ENCODE data around the gene POU2F3.

The POU2F3 gene

DNA sequence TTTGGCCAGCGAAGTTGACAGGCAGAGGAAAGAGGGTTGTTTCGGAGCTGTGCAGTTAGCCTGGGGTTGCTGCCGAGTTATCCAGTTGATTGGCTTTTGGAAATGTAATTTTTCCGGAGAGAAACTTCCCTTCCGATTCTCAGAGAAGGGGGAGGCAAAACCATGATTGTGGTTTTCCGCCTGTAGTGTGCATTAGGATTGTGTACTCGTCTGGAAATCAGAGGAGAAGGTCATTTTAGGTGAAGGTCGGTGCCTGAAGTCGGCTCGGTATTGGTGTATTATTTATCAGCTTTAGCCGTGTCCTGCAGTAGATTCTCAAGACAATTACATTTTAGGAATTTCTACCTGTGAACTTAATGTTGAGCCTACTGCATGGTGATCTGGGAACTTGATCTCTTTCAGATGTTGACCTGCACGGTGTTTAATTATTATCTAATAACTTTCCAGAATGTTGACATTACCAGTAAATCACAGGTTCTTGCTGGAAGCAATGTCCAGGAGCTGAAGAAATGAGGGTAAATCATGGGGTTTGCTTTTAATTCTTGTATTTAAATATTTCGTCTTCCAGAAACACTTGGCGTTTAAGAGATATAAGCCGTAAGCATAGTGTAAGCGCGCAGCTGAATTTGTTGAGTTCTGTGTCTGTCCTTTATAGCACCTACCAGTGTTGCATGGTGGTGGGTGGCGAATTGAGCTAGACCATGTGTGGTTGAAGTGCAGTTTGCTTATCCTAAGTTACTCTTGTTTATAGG, 97.6 kb downstream of the POU2F3 start:
- FAIRE-seq = no peak
- DNase-seq (ENCODE audit: low spot score) = no peak

DNA sequence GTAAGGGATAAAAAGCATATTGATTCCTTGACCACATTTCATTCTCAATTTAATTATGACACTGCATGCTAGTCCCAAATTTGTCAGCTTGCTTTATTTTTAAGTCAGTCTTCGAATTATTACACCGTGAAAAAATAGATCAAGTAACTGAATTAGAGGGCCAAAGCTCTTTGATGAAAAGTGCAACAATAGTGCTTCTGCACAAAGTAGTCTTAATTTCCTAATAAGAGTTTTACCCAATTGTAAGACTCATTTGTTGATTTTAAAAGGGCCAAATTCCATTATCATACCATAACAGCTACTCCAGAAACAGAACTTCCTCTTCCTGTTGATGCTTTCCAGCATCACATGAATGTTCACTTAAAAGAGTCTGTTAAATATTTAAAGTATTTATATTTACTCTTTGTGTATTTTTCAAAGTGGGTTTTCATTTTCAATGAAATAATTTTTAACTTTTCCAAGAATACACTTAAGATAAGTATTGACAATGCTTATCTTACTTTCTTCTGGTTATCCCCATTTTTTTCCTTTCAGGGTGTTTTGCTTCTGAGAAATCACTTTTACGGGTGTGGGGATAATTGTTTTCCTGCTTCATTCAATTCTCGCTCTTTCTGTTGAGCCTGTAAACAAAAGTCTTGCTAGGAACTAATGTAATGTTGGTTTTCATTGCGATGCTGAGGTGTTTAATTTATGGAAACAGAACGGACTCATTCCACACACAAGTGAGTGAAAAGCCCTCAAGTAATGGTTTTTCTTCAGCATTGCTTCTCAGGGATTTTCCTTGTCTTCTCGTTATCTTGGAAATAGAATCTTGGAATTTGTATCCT, 98.4 kb downstream of the POU2F3 start:
- DNase-seq (ENCODE audit: low spot score) (no peak), FAIRE-seq (no peak)

DNA sequence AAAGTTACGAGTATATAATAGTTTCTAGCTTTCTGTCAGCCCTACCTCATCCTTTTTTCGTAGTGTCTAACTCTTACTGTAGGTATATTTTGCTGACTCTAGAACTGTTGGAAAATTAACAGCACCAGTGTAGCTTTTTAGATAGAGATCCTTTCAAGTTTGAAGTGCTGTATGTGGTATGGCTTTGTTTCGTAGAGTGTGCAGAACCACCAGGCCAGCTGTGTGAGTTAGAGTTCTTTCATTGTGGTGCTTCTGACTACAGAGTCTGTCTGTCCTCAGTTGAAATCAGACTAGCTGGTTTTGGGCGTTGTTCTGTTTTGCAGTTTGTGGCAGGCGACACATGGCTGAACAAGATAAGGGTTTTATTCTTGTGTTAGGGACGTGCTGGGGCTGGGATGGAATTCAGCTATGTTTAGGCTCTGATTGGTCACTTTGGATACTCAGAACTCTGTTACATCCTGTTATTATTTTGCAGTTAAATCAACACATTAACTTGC, 99.5 kb downstream of the POU2F3 start:
- no peak for FAIRE-seq

DNA sequence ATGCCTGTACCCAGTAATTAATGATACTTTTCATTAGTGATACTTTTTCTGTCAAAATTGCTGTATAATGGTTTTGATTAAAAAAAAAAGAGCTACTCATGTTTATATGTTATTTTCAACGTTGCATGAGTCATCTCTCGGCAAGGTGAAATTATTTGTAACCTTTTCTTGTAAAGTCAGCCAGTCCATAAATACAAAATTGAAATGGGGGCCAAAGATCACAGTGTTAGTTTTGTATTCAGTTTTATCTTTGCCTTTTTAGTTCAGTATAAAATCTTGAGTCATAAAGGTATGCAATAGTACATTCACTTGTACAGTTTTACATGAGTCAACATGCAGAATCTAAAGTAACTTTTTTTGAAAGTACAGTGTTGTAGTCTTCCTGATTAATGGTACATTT, 100.6 kb downstream of the POU2F3 start:
- no peak for FAIRE-seq
- DNase-seq (ENCODE audit: low spot score) = no peak

More for the DNA sequence above, 99.5 kb downstream of the POU2F3 start:
- DNase-seq (ENCODE audit: low spot score) = no peak

DNA sequence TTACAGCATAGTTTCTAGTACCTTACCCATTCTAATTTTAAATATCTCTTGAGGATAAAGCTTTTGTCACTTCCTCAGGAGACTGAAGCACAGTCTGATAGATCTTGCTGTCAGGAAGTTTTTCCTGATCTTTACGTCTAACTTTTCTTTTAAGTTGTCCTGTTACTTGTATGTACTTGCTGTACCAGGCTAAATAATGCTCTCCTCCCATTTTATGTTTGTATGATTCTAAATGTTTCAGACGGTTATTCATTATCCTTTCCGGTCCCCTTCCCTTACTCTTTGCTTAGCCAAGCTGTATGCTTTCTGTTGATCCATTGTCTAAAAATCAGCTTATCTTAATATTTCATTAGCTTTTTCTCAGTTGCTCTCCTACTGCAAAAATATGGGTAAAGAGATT, 102.3 kb downstream of the POU2F3 start:
- DNase-seq (ENCODE audit: low spot score) (no peak), FAIRE-seq (no peak)

DNA sequence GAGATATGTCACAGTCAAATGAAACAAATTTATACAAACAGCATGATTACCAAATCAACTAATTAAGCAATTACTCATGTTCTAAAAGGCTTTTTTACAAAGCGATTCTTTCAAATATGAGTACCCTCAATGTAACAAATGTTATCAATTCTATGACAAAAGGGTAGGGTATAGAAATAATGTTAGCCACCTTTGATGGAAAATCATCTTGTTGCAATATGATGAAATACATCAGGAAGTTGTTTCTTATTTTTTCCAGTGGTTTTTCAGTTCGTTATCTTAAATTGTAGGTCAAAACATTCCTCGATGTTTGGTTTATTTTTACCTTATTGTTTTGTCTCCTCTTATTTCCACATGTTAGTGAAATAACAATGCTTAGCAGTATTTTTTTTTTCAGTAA, 102.7 kb downstream of the POU2F3 start:
- no peak for FAIRE-seq
- DNase-seq (ENCODE audit: low spot score) = no peak

DNA sequence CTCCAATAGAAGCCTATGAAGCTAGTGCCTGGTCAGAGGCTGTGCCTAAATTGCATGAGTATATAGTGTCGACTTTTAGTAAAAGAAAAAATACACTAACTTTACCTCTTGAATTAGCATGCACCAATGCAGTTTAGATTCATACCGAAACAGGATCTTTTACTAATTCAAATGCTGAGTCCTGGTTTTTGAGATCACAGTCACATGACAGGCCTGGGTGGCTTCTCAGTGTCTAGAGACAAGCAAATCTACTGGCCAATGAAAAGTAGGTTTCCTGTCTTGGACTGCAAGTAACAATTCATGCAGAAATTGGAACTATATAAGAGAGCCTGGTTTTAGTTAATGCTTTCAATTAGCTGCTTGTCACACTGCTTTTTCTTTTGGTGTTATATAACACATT, 103.5 kb downstream of the POU2F3 start:
- DNase-seq (ENCODE audit: low spot score) = no peak
- FAIRE-seq = no peak

DNA sequence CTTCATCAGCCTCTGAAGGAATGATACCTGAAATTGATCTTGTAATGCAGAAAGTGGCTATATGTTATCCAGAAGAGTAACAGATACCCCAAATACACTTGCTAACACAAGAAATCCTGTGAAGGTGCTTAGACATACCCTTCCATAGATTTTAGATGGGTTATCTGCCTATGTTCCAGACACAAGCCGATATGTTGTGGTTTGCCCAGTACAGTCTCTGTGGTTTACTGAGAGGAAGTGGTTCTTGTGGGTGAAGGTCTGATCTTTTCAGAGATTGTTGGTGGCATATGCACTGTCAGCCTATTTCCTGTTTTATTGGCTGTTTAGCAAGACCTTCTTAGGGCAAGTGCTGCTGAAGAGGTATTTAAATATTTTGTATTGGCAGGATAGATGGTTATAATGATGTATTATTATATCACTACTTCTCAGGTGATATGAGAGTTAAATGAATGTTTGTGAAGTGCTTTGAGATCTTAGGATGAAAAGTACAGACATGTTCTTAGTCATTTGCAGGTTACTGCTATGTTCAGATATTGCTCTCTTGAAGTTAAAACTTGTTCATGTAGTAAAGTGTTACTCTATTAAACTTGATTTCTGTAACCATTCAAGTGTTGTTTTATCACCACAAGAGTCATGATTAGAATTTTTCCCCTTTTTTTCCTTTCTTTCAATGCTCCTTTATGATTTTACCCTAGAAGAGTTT, 104.5 kb downstream of the POU2F3 start:
- DNase-seq (ENCODE audit: low spot score) (peak; percentile 34), FAIRE-seq (no peak)

DNA sequence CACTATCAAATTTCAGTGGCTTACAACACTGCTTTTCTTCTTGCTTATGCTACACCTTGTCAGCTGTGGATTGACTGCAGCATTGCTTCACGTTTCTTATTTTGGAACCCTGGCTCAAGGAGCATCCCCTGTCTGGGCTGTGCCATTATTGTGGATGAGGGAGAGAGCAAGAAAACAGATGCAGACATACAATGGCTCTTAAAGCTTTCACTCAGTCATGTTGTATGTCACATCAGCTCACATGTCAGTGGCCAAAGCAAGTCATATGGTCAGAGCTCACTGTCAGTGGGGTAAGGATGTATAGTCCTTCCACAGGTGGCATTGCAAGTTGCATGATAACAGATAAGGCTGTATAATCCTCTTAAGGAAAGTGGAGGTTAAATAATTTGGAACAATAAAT, 106.3 kb downstream of the POU2F3 start:
- DNase-seq (ENCODE audit: low spot score) (no peak), FAIRE-seq (no peak)

DNA sequence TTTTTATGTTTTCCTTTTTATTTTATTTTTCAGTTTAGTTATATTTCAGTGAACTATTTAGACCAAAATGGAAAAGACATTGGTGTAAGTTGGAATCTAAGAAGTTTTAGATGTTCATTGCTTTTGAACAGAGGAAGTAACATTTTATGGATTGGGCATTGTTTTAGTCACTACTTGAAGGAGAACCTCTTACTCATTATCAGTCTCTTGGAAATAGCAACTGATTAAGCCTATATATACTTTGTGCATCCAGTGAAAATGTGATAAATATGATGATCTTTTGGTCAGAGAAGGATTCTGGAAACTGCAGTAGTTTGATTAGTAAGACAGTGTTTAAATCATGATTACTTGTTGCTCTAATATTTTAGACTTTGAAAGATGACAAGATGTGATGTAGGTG, 110.7 kb downstream of the POU2F3 start:
- DNase-seq (ENCODE audit: low spot score) (no peak), FAIRE-seq (no peak)

DNA sequence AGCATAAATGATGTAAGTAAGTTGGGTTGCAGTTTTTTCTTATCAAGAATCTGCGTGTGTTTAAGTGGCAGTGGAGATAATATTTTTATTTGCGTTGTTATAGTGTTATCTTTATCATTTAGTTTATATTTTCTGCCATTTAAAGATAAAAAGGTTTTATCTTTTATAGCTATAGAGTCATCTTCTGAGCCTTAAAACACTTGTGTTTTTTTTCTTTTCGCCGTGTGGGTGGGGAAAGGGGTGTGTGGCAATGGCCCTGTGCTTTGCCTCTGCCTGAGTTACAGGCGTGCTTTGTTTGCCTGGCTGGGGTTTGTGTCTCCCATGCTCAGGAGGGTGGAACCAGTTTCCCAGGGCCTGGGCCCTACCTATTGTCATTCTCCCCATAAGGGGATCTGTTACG, 112.5 kb downstream of the POU2F3 start:
- no peak for DNase-seq (ENCODE audit: low spot score)
- no peak for FAIRE-seq

DNA sequence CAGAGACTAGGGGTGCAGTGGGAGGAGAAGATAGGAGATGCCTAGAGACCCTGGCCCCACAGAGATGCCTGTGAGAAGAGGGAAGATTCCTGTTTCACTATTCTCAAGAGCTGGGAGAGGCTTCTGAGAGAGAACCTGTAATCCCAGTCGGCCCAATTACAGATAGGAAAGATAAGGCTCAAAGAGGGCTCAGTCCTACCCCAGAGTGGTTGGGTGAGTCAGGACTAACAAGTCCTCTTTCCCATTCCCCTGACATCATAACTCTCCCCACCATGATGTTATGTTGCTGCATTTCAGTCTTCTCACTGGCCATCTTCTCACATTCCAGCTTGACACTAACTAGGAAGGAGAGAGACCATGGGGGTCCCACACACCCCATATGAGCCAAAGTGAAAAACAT, 114.1 kb downstream of the POU2F3 start:
- no peak for DNase-seq (ENCODE audit: low spot score)
- no peak for FAIRE-seq

DNA sequence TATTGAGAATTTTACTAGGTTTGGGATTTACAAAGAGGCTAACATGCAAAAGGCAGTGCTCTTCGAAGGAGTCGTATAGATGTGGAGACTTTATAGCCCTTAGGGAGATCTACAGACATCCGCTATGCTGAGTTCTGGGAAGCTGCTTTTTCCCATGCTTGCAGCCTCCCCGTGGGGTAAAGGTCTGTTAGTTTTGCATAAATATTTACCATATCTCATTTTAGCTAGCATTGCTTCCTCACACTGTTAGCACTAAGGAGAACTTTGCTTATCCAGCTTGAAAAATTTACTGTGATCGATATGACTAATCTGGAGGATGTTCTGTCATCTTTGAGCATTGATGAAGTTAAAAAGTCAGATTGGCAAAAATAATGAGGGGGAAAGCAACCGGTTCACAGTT, 114.8 kb downstream of the POU2F3 start:
- DNase-seq (ENCODE audit: low spot score) (no peak), FAIRE-seq (no peak)

DNA sequence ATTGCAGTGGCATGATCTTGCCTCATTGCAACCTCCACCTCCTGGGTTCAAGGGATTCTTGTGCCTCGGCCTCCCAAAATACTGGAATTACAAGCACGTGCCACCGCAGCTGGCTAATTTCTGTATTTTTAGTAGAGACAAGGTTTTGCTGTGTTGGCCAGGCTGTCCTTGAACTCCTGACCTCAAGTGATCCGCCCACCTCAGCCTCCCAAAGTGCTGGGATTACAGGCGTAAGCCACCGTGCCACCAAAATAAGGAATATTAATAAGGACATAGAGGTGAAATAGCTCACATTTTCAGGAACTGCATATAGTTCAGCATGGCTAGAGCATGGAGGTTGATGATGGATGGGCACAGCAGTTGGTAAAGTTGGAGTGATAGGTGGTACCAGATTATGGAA, 117.7 kb downstream of the POU2F3 start:
- FAIRE-seq (no peak), DNase-seq (ENCODE audit: low spot score) (no peak)

DNA sequence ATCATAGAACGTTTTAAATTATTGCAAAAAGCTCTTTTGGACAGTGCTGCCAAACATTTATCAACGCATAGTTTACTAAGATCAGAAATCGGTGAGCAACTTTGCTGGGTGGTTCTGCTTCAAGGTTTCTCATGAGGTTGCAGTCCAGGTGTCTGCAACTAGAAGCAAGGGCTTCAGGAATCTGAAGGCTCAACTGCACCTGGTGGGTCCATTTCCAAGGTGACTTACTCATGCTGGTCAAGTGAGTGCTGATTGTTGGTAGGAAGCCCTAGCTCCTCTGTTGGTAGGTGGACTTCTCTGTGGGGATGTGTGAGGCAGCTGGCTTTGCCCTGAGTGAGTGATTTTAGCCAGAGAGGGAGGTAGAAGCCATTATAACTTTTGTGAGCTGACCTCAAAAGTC, 118.8 kb downstream of the POU2F3 start:
- no peak for FAIRE-seq
- DNase-seq (ENCODE audit: low spot score) = no peak

DNA sequence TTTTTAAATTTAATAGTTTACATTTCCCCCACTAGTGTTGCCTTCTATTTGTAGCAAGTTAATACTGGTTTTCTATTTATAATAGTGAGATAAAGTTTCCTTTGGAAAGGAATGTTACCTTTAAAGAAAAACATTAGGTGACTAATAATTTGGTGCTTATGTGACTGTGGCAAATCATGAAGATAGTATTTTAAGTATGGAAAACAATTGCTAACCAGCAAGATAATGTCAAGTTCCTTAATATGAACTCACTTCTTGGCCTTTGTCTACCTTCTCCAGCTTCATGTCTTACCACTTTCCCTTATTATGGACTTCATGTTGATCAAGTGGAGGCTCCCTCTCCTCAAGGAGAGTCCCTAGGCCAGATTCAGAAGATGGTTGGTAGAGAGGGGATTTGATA, 123.5 kb downstream of the POU2F3 start:
- DNase-seq (ENCODE audit: low spot score) = no peak
- no peak for FAIRE-seq

DNA sequence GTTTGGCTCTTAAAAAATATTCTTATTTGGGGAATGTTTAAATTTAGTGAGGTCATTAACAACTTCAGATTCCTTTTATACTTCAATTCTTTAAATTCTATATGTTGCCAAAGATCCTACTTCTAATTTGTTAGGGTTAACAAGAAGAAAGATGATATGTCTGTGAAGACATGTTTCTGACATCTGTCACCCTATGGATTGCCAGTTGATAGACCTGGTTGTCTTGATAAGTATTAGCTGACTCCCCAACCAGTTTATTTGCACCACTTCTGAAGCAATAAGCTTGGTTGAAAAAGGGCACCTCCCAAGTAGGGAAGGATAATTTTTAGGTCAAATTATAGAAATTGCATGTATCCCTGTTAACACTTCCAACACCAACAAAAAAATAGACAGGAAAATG, 125.6 kb downstream of the POU2F3 start:
- DNase-seq (ENCODE audit: low spot score) = no peak
- no peak for FAIRE-seq
